ENCODE data around the gene TLK1. TPM values are rescaled to one million over a fixed set of nuclear protein-coding genes. Genes with fewer than 3 reads are reported as not detected.

Gene TLK1
- total RNA-seq, 2 experiments from 2014 or later = 81.3 to 83.2 TPM

GRCh38 chr2:170984079-170984478 lies 176.6 kb downstream of the TLK1 start:
- no peak for ATAC-seq
- peaks cover 13% of the 10 kb centered on the region for H3K36me3 Mint-ChIP-seq

GRCh38 chr2:170975943-170976270 lies 184.8 kb downstream of the TLK1 start:
- Mint-ChIP-seq H3K4me1 (peaks cover 6% of the 10 kb centered on the region), H3K9me3 (ENCODE audit: low read depth) (no peaks in the 10 kb centered on the region), H3K36me3 (no peaks in the 10 kb centered on the region), H3K27ac (no peak overlapping the region), H3K4me3 (no peak overlapping the region), H3K27me3 (peaks cover 3% of the 10 kb centered on the region)
- DNase-seq (no peak), ATAC-seq (no peak)
- CTCF ChIA-PET = interaction anchor here (1.5 kb wide), 1 partner anchor 8 kb away, joined by 3 read pairs; no protein-coding TSS in a partner anchor

More at GRCh38 chr2:170984079-170984478, 176.6 kb downstream of the TLK1 start:
- CTCF ChIA-PET = interaction anchor here (0.8 to 1.5 kb wide), 3 partner anchors 9 to 11 kb away, joined by 3 read pairs; no protein-coding TSS in a partner anchor
- no peak for DNase-seq
- Mint-ChIP-seq H3K4me1 (no peaks in the 10 kb centered on the region), H3K9me3 (ENCODE audit: low read depth) (no peaks in the 10 kb centered on the region), H3K4me3 (no peak overlapping the region), H3K27me3 (peaks cover 7% of the 10 kb centered on the region), H3K27ac (no peak overlapping the region)

- Mint-ChIP-seq H3K4me3 (no peak overlapping the region), H3K4me1 (peaks cover 6% of the 10 kb centered on the region), H3K36me3 (no peaks in the 10 kb centered on the region), H3K27me3 (peaks cover 2% of the 10 kb centered on the region), H3K27ac (no peak overlapping the region), H3K9me3 (ENCODE audit: low read depth) (no peaks in the 10 kb centered on the region)
- CTCF ChIA-PET = interaction anchor here (1.3 to 3.7 kb wide), 4 partner anchors 9 to 441 kb away, joined by 3 to 33 read pairs (median 8); partner anchors contain the start of gene TLK1
- ATAC-seq (no peak), DNase-seq (no peak)
Measured at GRCh38 chr2:170975127-170975942, 185.4 kb downstream of the TLK1 start.

DNA sequence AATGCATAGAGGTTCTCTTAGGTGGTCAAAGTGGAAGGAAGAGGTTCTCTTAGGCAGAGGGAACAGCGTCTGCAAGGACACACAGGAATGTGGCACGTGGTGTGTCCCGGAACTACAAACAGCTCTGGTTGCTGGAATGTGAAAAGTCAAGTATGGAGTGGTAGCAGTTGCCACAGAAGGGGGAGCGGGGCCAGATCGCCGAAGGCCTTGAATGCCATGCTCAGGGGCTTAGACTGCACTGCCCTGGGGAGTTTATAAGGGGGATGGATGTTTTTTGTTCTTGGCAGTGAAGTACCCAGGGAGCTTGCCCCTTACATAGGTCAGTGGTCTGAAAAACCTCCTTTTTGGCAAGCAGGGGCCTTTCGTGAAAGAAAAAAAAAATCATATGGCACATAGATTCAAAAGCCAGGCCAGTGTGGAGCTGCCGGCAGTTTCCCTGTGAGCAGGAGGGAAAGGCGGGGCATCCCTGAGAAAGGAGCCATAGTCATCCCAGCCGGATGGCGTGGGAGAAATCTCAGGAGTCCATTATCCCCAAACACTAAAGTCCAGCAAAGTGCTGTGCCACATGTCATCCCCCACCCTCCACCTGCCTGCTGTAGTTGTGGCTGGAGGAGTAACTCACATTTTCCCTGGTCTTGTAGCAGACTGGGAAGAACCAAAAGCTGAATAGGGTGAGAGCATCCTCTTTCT lies 186.2 kb downstream of the TLK1 start:
- H3K4me3 Mint-ChIP-seq = peak overlapping the region; percentile 53
- H3K27ac Mint-ChIP-seq = peak overlapping the region; percentile 37
- no peak for ATAC-seq
- H3K4me1 Mint-ChIP-seq = peaks cover 6% of the 10 kb centered on the region
- H3K9me3 Mint-ChIP-seq (ENCODE audit: low read depth) = no peaks in the 10 kb centered on the region
- H3K36me3 Mint-ChIP-seq = no peaks in the 10 kb centered on the region
- no peak for DNase-seq
- CTCF ChIA-PET = interaction anchor here (0.7 to 3.7 kb wide), 7 partner anchors 10 to 1132 kb away, joined by 3 to 33 read pairs (median 4); partner anchors contain the start of genes GORASP2 and TLK1
- H3K27me3 Mint-ChIP-seq = peaks cover 2% of the 10 kb centered on the region

DNA sequence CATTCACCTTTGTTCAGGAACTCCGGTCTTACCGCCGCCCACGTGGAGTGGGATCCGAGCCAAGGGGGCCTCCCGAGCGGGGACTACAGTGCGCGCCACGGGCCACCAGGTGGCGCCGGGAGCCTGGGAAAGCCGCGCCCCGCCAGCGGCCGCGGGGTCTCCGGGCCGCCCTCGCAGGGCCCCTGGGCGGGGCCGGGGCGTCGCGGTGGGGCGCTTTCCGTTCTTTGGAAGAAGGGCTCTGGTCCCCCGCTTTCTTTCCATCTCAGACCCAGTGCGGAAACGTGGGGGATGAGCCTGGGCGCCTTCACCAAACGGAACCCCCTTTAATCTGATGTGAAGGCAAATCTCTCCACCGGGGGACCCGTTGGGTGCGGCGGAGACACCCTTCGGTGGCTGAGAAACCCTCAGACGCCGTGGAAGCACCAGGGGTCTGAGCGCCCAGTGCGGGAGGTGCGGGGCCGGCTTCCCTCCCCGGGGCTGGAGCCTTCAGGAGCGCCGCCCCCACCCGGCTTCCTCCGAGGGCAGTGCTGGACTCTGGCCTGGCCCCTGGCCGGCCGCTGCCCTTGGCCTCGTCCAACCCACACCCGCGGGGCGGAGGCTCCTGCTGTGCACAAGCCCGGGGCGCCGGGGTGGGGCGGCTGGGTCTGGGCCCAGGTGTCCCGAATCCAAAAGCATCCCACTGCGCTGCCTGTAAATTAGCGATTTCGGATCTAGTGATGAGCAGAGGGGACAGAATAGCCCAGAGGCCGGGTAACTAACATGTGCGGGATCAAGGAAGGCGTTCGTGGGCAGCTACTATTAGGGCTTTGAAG lies 187.0 kb downstream of the TLK1 start:
- Mint-ChIP-seq H3K4me1 (peaks cover 6% of the 10 kb centered on the region), H3K9me3 (ENCODE audit: low read depth) (no peaks in the 10 kb centered on the region)

GRCh38 chr2:170973225-170973491 lies 187.5 kb downstream of the TLK1 start:
- no peaks in the 10 kb centered on the region for H3K36me3 Mint-ChIP-seq
- no peak for DNase-seq
- peaks cover 2% of the 10 kb centered on the region for H3K27me3 Mint-ChIP-seq
- CTCF ChIA-PET = interaction anchor here (0.6 to 3.7 kb wide), 27 partner anchors 11 to 716 kb away, joined by 3 to 40 read pairs (median 4); partner anchors contain the start of genes GORASP2 and TLK1
- H3K4me1 Mint-ChIP-seq = peaks cover 6% of the 10 kb centered on the region
- H3K4me3 Mint-ChIP-seq = peak overlapping the region; percentile 74
- no peak for ATAC-seq
- peak overlapping the region; percentile 27 for H3K27ac Mint-ChIP-seq
- H3K9me3 Mint-ChIP-seq (ENCODE audit: low read depth) = no peaks in the 10 kb centered on the region

More for the DNA sequence above, 187.0 kb downstream of the TLK1 start:
- peak; percentile 98 for ATAC-seq
- Mint-ChIP-seq H3K4me3 (peak overlapping the region; percentile 74), H3K27ac (peak overlapping the region; percentile 70), H3K27me3 (peaks cover 2% of the 10 kb centered on the region), H3K36me3 (no peaks in the 10 kb centered on the region)
- CTCF ChIA-PET = interaction anchor here (0.7 to 3.7 kb wide), 25 partner anchors 10 to 1133 kb away, joined by 3 to 40 read pairs (median 4); partner anchors contain the start of genes GORASP2 and TLK1
- DNase-seq = peak; percentile 83

DNA sequence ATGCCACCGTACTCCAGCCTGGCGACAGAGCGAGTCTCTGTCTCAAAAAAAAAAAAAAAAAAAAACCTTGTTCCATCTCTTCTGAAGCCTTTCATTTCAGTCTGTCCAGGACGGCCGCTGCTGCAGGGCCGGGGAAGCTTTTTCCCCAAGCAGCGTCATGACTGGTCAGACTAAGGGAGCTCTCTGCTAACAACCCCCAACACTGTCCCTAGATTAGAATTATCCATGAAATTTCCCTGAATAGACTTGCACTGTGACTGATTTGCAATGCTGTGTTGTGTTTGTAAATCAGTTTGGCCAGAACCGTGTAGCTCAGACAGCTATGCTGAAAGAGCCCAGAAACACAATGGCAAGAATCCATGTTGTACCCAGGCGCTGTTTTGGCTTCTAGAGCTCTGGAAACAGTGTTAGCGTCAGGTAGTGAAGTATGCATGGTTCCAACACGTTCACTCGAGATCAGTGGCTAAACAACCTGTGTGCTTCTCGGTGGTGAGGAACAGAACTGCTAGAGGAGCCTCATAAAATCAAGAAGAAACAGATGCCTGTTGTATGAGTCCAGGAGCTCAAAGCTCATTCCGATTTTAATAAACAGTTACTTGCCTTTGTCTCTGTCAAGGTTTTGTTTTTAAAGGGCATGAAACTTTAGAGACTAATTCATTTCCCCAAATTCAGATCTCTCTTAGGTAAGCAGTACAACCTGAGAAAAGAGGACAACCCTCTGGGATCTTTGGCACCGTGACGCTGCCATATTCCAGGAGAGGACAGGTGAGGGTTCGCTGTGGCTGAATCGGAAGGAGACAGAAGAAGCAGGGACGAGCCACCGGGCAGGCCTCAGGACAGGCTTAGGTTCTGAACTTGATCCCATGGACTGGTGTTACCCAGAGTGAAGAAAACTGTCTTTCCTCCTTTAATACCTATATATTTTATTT lies 188.1 kb downstream of the TLK1 start:
- peaks cover 2% of the 10 kb centered on the region for H3K27me3 Mint-ChIP-seq
- no peak for ATAC-seq
- H3K4me1 Mint-ChIP-seq = peaks cover 6% of the 10 kb centered on the region
- H3K9me3 Mint-ChIP-seq (ENCODE audit: low read depth) = no peaks in the 10 kb centered on the region
- H3K36me3 Mint-ChIP-seq = no peaks in the 10 kb centered on the region
- CTCF ChIA-PET = interaction anchor here (0.6 to 3.7 kb wide), 28 partner anchors 10 to 716 kb away, joined by 3 to 40 read pairs (median 4); partner anchors contain the start of genes GORASP2 and TLK1
- H3K4me3 Mint-ChIP-seq = peak overlapping the region; percentile 74
- DNase-seq = no peak
- peak overlapping the region; percentile 27 for H3K27ac Mint-ChIP-seq

- ATAC-seq (no peak), DNase-seq (no peak)
- H3K27ac Mint-ChIP-seq = no peak overlapping the region
- no peak overlapping the region for H3K4me3 Mint-ChIP-seq
- peaks cover 6% of the 10 kb centered on the region for H3K4me1 Mint-ChIP-seq
- H3K9me3 Mint-ChIP-seq (ENCODE audit: low read depth) = no peaks in the 10 kb centered on the region
- peaks cover 2% of the 10 kb centered on the region for H3K27me3 Mint-ChIP-seq
- CTCF ChIA-PET = interaction anchor here (3.2 kb wide), 1 partner anchor 446 kb away, joined by 40 read pairs; no protein-coding TSS in a partner anchor
- H3K36me3 Mint-ChIP-seq = peaks cover 10% of the 10 kb centered on the region
Measured at GRCh38 chr2:170971071-170971470, 189.6 kb downstream of the TLK1 start.

DNA sequence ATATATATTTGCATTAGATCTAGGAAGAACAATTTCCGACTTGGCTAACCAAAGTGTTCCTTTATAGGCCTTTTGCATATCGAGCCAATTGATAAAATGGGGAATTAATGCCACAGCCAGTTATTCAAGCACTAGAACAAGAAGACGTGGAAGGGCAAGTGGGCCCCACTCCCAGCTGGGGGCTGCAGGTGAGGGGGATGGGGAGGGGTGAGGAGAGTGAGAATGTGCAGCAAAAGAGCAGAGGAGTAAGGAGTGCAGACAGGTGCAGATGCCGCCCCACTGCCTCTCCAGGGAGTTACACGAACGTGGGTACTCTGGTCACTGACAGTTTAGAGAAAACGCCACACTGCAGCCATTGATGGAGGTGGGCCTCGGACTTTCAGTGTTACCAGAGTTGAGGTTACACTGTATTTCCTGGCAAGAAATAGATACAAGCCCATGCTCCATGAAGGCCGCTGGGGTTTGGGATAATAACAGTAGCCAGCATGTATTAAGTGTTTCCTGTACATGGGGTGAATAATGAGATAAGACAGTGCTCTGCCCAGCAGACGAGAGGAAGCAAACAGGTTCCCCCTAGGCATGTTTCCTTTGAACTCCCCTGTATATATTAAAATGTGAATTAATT lies 190.7 kb downstream of the TLK1 start:
- CTCF ChIA-PET = interaction anchor here (0.9 kb wide), 1 partner anchor 446 kb away, joined by 4 read pairs; no protein-coding TSS in a partner anchor
- DNase-seq (no peak), ATAC-seq (no peak)
- Mint-ChIP-seq H3K27me3 (peaks cover 2% of the 10 kb centered on the region), H3K9me3 (ENCODE audit: low read depth) (no peaks in the 10 kb centered on the region), H3K4me3 (no peak overlapping the region), H3K27ac (no peak overlapping the region), H3K4me1 (peaks cover 6% of the 10 kb centered on the region), H3K36me3 (peaks cover 15% of the 10 kb centered on the region)

DNA sequence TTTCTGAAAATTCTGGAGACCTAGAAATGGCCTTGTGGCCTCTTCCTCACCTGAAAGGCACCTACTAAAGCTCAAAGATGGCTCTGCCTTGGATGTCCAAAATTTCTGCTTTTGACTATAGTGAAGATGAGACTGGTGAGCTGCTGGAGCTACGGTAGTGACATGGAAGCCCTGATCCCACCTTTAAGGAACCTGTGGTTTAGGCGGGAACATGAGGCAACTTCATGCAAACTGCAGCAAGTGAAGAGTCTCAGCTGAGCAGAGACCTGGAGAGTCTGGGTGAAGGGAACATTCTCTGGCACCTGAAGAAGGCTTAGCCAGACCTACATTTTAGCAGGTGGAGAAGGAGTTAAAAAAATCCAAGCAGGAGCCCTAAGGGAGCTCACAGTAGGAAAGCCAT lies 191.7 kb downstream of the TLK1 start:
- no peaks in the 10 kb centered on the region for H3K27me3 Mint-ChIP-seq
- peaks cover 2% of the 10 kb centered on the region for H3K4me1 Mint-ChIP-seq
- no peaks in the 10 kb centered on the region for H3K9me3 Mint-ChIP-seq (ENCODE audit: low read depth)
- CTCF ChIA-PET = interaction anchor here (0.9 kb wide), 1 partner anchor 447 kb away, joined by 4 read pairs; no protein-coding TSS in a partner anchor
- DNase-seq (no peak), ATAC-seq (no peak)
- peaks cover 19% of the 10 kb centered on the region for H3K36me3 Mint-ChIP-seq
- H3K27ac Mint-ChIP-seq = no peak overlapping the region
- H3K4me3 Mint-ChIP-seq = no peak overlapping the region

DNA sequence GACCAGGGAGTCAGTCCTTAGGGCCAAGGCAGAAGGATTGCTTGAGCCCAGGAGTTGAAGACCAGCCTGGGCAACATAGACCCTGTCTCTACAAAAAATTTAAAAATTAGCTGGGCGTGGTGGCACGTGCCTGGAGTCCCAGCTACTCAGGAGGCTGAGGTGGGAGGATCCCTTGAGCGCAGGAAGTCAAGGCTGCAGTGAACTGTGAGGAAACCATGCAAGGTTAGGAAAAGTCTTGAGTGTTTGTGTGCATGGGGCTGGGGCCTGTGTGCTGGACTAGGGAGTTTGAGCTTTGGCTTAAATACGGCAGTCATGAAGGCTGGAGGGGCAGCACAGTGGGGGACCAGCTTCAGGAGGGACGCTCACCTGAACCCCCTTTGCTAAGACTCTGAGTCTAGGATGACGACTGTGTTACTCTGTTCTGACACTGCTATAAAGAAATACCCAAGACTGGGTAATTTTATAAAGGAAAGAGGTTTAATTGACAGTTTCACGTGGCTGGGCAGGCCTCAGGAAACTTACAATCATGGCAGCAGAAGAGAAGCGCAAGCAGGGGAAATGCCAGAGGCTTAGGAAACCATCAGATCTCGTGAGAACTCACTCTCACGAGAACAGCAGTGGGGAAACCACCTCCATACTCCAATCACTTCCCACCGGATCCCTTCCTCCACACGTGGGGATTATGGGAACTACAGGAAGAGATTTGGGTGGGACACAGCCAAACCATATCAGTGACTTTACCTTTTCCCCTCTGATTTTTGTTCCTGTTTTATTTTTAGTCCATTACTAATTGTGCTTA lies 192.3 kb downstream of the TLK1 start:
- no peak for ATAC-seq
- Mint-ChIP-seq H3K27me3 (no peaks in the 10 kb centered on the region), H3K27ac (no peak overlapping the region), H3K9me3 (ENCODE audit: low read depth) (no peaks in the 10 kb centered on the region), H3K4me1 (peaks cover 2% of the 10 kb centered on the region), H3K4me3 (no peak overlapping the region), H3K36me3 (peaks cover 23% of the 10 kb centered on the region)
- DNase-seq = no peak
- CTCF ChIA-PET = no interaction called here
